Heart left ventricle (tissue), 16 donors: ENCODE measurements around the gene DDX31. TPM values are rescaled to one million over a fixed set of nuclear protein-coding genes. Genes with fewer than 3 reads are reported as not detected.
A peak's percentile ranks its signal among the peaks of the same experiment; 100 is the strongest.

Source experiments
- ATAC-seq, 4 donors: fragments of 200-7000 bp; cut with Tn5 transposase; one replicate each; pipeline ENCODE4 v1.9.1; 2020 to 2022; ENCODE audit warnings: moderate library complexity in 4 of 4, mild to moderate bottlenecking in 3 of 4, moderate number of reproducible peaks in 1 of 4
- DNase-seq, 5 donors: peaks; one replicate each; pipeline ENCODE4 v3.0.0-alpha.2; 2020
- H3K27ac ChIP-seq, 12 donors: fragments of 200-600 bp; sonication (generic) in 4 of 12; one replicate each; pipeline versions ENCODE4 v1.5.0 to v1.8.0; 2016 to 2022; ENCODE audit warnings: mild to moderate bottlenecking in 2 of 12
- H3K27me3 ChIP-seq, 9 donors: fragments of 200-600 bp; sonication (generic) in 2 of 9; one replicate each; pipeline versions ENCODE4 v1.5.1 to v1.8.0; 2016 to 2022; ENCODE audit warnings: mild to moderate bottlenecking in 3 of 9
- H3K36me3 ChIP-seq, 9 donors: fragments of 200-600 bp; sonication (generic) in 2 of 9; one replicate each; pipeline versions ENCODE4 v1.5.0 to v1.8.0; 2018 to 2022; ENCODE audit warnings: mild to moderate bottlenecking in 2 of 9
- H3K4me1 ChIP-seq, 12 donors: fragments of 200-600 bp; sonication (generic) in 4 of 12; one replicate each; pipeline versions ENCODE4 v1.5.0 to v1.8.0; 2016 to 2022; ENCODE audit warnings: mild to moderate bottlenecking in 3 of 12
- H3K4me3 ChIP-seq, 12 donors: fragments of 200-600 bp; sonication (generic) in 4 of 12; one replicate each; pipeline versions ENCODE4 v1.5.0 to v1.8.0; 2017 to 2022; ENCODE audit warnings: mild to moderate bottlenecking in 9 of 12, moderate library complexity in 4 of 12
- H3K9me3 ChIP-seq, 12 donors: fragments of 200-600 bp; sonication (generic) in 4 of 12; one replicate each; pipeline versions ENCODE4 v1.5.0 to v1.8.0; 2016 to 2022; ENCODE audit warnings: mild to moderate bottlenecking in 1 of 12
- CTCF ChIP-seq, 12 donors: fragments of 200-600 bp; sonication (generic) in 4 of 12; IDR thresholded peaks; one replicate each; pipeline versions ENCODE4 v1.5.0 to v1.8.0; 2018 to 2022; ENCODE audit warnings: antibody characterized with exemption in 12 of 12, mild to moderate bottlenecking in 5 of 12
- POLR2A ChIP-seq, 2 donors: fragments of 450-650 bp; IDR thresholded peaks; one replicate each; pipeline ENCODE4 v1.6.1; 2017; ENCODE audit warnings: antibody characterized with exemption in 2 of 2, mild to moderate bottlenecking in 2 of 2, moderate library complexity in 2 of 2
- WGBS, 4 donors: extraction: QIAGEN DNeasy Blood & Tissue Kit in 2 of 4; methylation state at CpG; one replicate each; pipeline versions ENCODE4 v1.1.5 to v1.1.7; 2013 to 2018; 5-methylcytosine and 5-hydroxymethylcytosine counted together
- intact Hi-C, 10 donors: fragments of 100-400 bp; cut with DNase I; formaldehyde crosslinking; loops; one replicate each; pipeline versions ENCODE4 v1.11.1 to v1.14.2; 2022
- polyA plus RNA-seq, 2 donors: library from polyadenylated mRNA; stranded (reverse); fragments of 200-250 nt; gene quantifications; one replicate each; pipeline ENCODE4 v1.2.3, GENCODE V29; 2013
- total RNA-seq, 9 donors: library from RNA; depleted of rRNA in 2 of 9; stranded (reverse); fragments of >200 nt in 2 of 9; fragmentation: NEBNext Ultra II Directional in 3 of 9; extraction: Animal tissue kit (Norgen Biotek cat#: 25700) in 3 of 9; gene quantifications; one replicate each; pipeline versions ENCODE4 v1.1.0 to v1.2.4, GENCODE V29; 2016 to 2023
- donor health status: ischemic (EF 13 %, LVEDD 7.1; RV severe dilation, severe dysfunction).
- donor health status: healthy with polysubstance abuse.
- donor health status: DM: no; HTN: yes; CAD: no.
- donor health status: DM: no; HTN: no; CAD: no.
- donor health status: ischemic (EF 25% LVEDD 6.9; RV normal size, moderate dysfunction).
- donor health status: ischemic (EF 25% LVEDD 5.7; RV mildly dilated, moderate dysfunction).
- donor health status: healthy.
- donor health status: DM: yes; HTN: yes; CAD: no.
- donor health status: ischemic (EF 35%, LVEDD 5.7; RV mildly dilated, moderate dysfunction).
- donor health status: nonischemic (EF 11% LVEDD 7.7; RV severe dilation, severe dysfunction).
- donor health status: DM: yes; HTN: yes; CAD: no.
- donor health status: PGD.
- donor health status: ischemic (EF 29% LVEDD 5.4; RV normal size, mild dysfunction).
- donor health status: nonischemic (EF 23%, LVEDD 6.1; RV moderate dilation, normal function).

DDX31 gene
- total and polyA plus RNA-seq, 11 donors, result 2.4 to 7.0 (median 5.1) TPM

GRCh38 chr9:132577119-132577518 is 92.7 kb downstream of the DDX31 start:
- H3K4me1 ChIP-seq, result peaks cover 0 to 20% (median 5%) of the 10 kb centered on the region in 12 donors
- no peak overlapping the region for H3K4me3 ChIP-seq
- no peaks in the 10 kb centered on the region for H3K9me3 ChIP-seq
- ATAC-seq (no peak), DNase-seq (no peak)
- TF ChIP-seq POLR2A (IDR thresholded peaks at IDR 0.05) (no peak), CTCF (IDR thresholded peaks at IDR 0.05) (no peak)
- intact Hi-C loops, result loop anchor here in 6 of 10 donors (2.0 to 10.0 kb wide), 4 partner anchors 70 to 228 kb away; partner anchors contain the start of gene CFAP77 (in 3 of the 6)
- peaks cover 37 to 81% (median 47%) of the 10 kb centered on the region in 9 donors for H3K27me3 ChIP-seq
- no peaks in the 10 kb centered on the region for H3K36me3 ChIP-seq
- H3K27ac ChIP-seq, result no peak overlapping the region

DNA sequence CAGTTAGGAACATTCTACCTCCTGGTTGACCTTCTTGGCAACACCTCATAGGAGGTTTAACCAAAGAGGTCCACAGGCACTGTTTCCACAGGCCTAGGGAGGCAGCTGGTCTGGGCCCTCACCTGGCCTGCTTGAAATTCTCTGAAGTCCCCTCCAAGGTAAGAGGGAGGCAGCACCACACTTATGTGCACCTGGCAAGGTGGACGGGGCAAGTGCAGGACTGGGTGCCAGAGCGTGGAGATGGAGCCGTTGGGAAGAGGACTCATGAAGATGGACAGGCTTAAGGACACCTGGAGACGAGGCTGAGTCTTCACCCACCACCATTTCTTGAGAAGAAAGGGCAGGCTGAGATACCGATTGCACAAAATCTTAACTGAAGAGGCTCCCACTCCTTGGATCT is 94.0 kb downstream of the DDX31 start:
- H3K27me3 ChIP-seq, result peaks cover 29 to 72% (median 41%) of the 10 kb centered on the region in 9 donors
- no peaks in the 10 kb centered on the region for H3K36me3 ChIP-seq
- no peak for ATAC-seq
- no peak for DNase-seq
- intact Hi-C loops, result loop anchor here (1.0 to 10.0 kb wide), 10 partner anchors 67 to 229 kb away; partner anchors contain the start of gene CFAP77 (in 5 of the 10)
- 75 to 84% (median 77%) methylated on average over 5 of the region's 5 CpGs for WGBS, 4 donors
- no peak overlapping the region for H3K27ac ChIP-seq
- no peaks in the 10 kb centered on the region for H3K9me3 ChIP-seq
- H3K4me1 ChIP-seq, result peaks cover 0 to 12% (median 0%) of the 10 kb centered on the region in 12 donors
- no peak overlapping the region for H3K4me3 ChIP-seq
- TF ChIP-seq CTCF (IDR thresholded peaks at IDR 0.05) (no peak), POLR2A (IDR thresholded peaks at IDR 0.05) (no peak)

- Histone ChIP-seq H3K36me3 (no peaks in the 10 kb centered on the region), H3K27me3 (peaks cover 22 to 64% (median 34%) of the 10 kb centered on the region in 9 donors), H3K4me1 (peaks cover 0 to 5% (median 0%) of the 10 kb centered on the region in 12 donors), H3K9me3 (no peaks in the 10 kb centered on the region), H3K4me3 (no peak overlapping the region), H3K27ac (no peak overlapping the region)
- intact Hi-C loops, result loop anchor here in 9 of 10 donors (1.0 to 10.0 kb wide), 10 partner anchors 66 to 230 kb away; partner anchors contain the start of gene CFAP77 (in 4 of the 9)
- peak; percentile 54 to 83 (median 66) for DNase-seq
- 8 to 16% (median 14%) methylated on average over 12 to 16 of the region's 16 CpGs for WGBS, 4 donors
- ATAC-seq, result peak; percentile 59 to 91 (median 85)
- TF ChIP-seq POLR2A (IDR thresholded peaks at IDR 0.05) (no peak), CTCF (IDR thresholded peaks at IDR 0.05) (peak; percentile 53 to 82 (median 70))
These were observed 94.7 kb downstream of the DDX31 start for GRCh38 chr9:132575005-132575609.

DNA sequence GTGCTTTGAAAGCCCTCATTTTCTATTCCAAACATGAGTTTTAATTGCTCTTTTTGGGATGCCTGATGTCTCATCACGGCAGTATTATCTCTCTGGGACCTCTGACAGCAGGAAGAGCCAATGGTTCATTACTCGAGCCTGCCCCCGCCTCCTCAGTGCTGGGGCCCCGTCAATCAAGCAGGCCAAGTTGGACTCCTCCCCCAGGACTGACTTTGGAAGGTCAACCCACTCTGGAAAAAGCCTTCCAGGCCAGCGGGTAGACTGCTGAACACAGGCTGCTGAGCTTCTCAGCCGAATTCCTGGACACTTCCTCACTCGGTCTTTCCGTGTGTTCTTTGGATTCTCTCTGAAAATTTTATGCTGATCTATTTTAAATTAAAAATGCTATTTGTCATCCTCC is 96.9 kb downstream of the DDX31 start:
- Histone ChIP-seq H3K36me3 (no peaks in the 10 kb centered on the region), H3K9me3 (no peaks in the 10 kb centered on the region), H3K27ac (no peak overlapping the region), H3K27me3 (peaks cover under 1 to 43% (median 14%) of the 10 kb centered on the region in 9 donors), H3K4me3 (no peak overlapping the region), H3K4me1 (peaks cover 0 to 5% (median 0%) of the 10 kb centered on the region in 12 donors)
- TF ChIP-seq CTCF (IDR thresholded peaks at IDR 0.05) (no peak), POLR2A (IDR thresholded peaks at IDR 0.05) (no peak)
- intact Hi-C loops, result loop anchor here in 4 of 10 donors (2.0 to 10.0 kb wide), 4 partner anchors 61 to 232 kb away; no protein-coding TSS in a partner anchor
- peak in 3 of 4 donors; percentile 48 to 56 (median 49) for ATAC-seq
- no peak for DNase-seq
- 25 to 35% (median 29%) methylated on average over 8 of the region's 8 CpGs for WGBS, 4 donors
